Left kidney (tissue), 8 donors: ENCODE measurements around the gene SHMT1. TPM values are rescaled to one million over a fixed set of nuclear protein-coding genes. Genes with fewer than 3 reads are reported as not detected.
"Not testable (repeated sequence)": the region's sequence is repeated elsewhere in the genome, so short reads cannot be mapped to it uniquely, and the experiment has no call there.

Experiments
- DNase-seq: peaks from one replicate; pipeline ENCODE4 v3.0.0-alpha.2; 2013
- long read RNA-seq, 8 donors: transcript quantifications; one replicate each; lab custom pipeline, GENCODE V29; 2026
- polyA plus RNA-seq: library from polyadenylated mRNA; unstranded; fragments of 120-200 nt; gene quantifications from one replicate; pipeline ENCODE4 v1.2.1, GENCODE V29; 2013; ENCODE audit not compliant: insufficient read length

Gene SHMT1
- polyA plus RNA-seq: 61.5 TPM
- long read RNA-seq, donor 1, transcript SHMT1-201 (12 exons, 2,464 nt): major isoform, 8 of 10 reads
- long read RNA-seq, donor 1, partial matches to known transcripts: 0 of 10 reads
- long read RNA-seq, donor 1, other reads (novel, unspliced or antisense): 0 of 10 reads
- long read RNA-seq, donor 2, transcript SHMT1-201 (12 exons, 2,464 nt): major isoform, 12 of 16 reads
- long read RNA-seq, donor 2, partial matches to known transcripts: 0 of 16 reads
- long read RNA-seq, donor 2, other reads (novel, unspliced or antisense): 0 of 16 reads
- long read RNA-seq, donor 3, transcript SHMT1-201 (12 exons, 2,464 nt): major isoform, 16 of 25 reads
- long read RNA-seq, donor 3, partial matches to known transcripts: 8 of 25 reads
- long read RNA-seq, donor 3, other reads (novel, unspliced or antisense): 0 of 25 reads
- long read RNA-seq, donor 4: 0 reads
- long read RNA-seq, donor 5, transcript SHMT1-201 (12 exons, 2,464 nt): major isoform, 9 of 19 reads
- long read RNA-seq, donor 5, partial matches to known transcripts: 8 of 19 reads
- long read RNA-seq, donor 5, other reads (novel, unspliced or antisense): 0 of 19 reads
- long read RNA-seq, donor 6, transcript SHMT1-201 (12 exons, 2,464 nt): major isoform, 9 of 10 reads
- long read RNA-seq, donor 6, partial matches to known transcripts: 0 of 10 reads
- long read RNA-seq, donor 6, other reads (novel, unspliced or antisense): 0 of 10 reads
- long read RNA-seq, donor 7, transcript SHMT1-201 (12 exons, 2,464 nt): major isoform, 15 of 18 reads
- long read RNA-seq, donor 7, partial matches to known transcripts: 0 of 18 reads
- long read RNA-seq, donor 7, other reads (novel, unspliced or antisense): 0 of 18 reads
- long read RNA-seq, donor 8, transcript SHMT1-201 (12 exons, 2,464 nt): major isoform, 6 of 8 reads
- long read RNA-seq, donor 8, partial matches to known transcripts: 0 of 8 reads
- long read RNA-seq, donor 8, other reads (novel, unspliced or antisense): 0 of 8 reads

GRCh38 chr17:18363101-18364049, at the start of gene SHMT1:
SHMT1 (minus strand) TSS chr17:18363550; CDS start chr17:18355981, 7,569 bp downstream.
- DNase-seq: peak; percentile 86

- DNase-seq: not testable (repeated sequence)
Observed at GRCh38 chr17:18412001-18412538, 48.7 kb upstream of the SHMT1 start.

GRCh38 chr17:18411377-18411864, 48.1 kb upstream of the SHMT1 start:
- DNase-seq: peak; percentile 30

- peak; percentile 21 for DNase-seq
Observed at GRCh38 chr17:18410736-18411135, 47.4 kb upstream of the SHMT1 start.

- DNase-seq: not testable (repeated sequence)
Observed at GRCh38 chr17:18409321-18409720, 46.0 kb upstream of the SHMT1 start.

GRCh38 chr17:18408906-18409305, 45.6 kb upstream of the SHMT1 start:
- not testable (repeated sequence) for DNase-seq

- DNase-seq: not testable (repeated sequence)
Observed at GRCh38 chr17:18403604-18404003, 40.3 kb upstream of the SHMT1 start.

GRCh38 chr17:18403166-18403565, 39.8 kb upstream of the SHMT1 start:
- DNase-seq: not testable (repeated sequence)

GRCh38 chr17:18401872-18402590, 38.7 kb upstream of the SHMT1 start:
- not testable (repeated sequence) for DNase-seq

- not testable (repeated sequence) for DNase-seq
Observed at GRCh38 chr17:18388728-18389127, 25.4 kb upstream of the SHMT1 start.

- DNase-seq: not testable (repeated sequence)
Observed at GRCh38 chr17:18388266-18388665, 24.9 kb upstream of the SHMT1 start.

GRCh38 chr17:18387583-18387982, 24.2 kb upstream of the SHMT1 start:
- not testable (repeated sequence) for DNase-seq

- DNase-seq: not testable (repeated sequence)
Observed at GRCh38 chr17:18384271-18384670, 20.9 kb upstream of the SHMT1 start.

GRCh38 chr17:18383079-18383481, 19.7 kb upstream of the SHMT1 start:
- not testable (repeated sequence) for DNase-seq

- DNase-seq: no peak
Observed at GRCh38 chr17:18382441-18383078, 19.2 kb upstream of the SHMT1 start.

- no peak for DNase-seq
Observed at GRCh38 chr17:18381953-18382245, 18.5 kb upstream of the SHMT1 start.

GRCh38 chr17:18381158-18381952, 18.0 kb upstream of the SHMT1 start:
- DNase-seq: no peak

- no peak for DNase-seq
Observed at GRCh38 chr17:18380471-18381157, 17.3 kb upstream of the SHMT1 start.
